HG02852 (cell line): ENCODE data around the gene CEP41.

ENCODE experiments used
- ATAC-seq: cut with Tn5 transposase; IDR thresholded peaks from one replicate; pipeline ENCODE4 v1.9.1; 2021; ENCODE audit warnings: mild to moderate bottlenecking, moderate library complexity; ENCODE audit not compliant: unreplicated experiment

The CEP41 gene

DNA sequence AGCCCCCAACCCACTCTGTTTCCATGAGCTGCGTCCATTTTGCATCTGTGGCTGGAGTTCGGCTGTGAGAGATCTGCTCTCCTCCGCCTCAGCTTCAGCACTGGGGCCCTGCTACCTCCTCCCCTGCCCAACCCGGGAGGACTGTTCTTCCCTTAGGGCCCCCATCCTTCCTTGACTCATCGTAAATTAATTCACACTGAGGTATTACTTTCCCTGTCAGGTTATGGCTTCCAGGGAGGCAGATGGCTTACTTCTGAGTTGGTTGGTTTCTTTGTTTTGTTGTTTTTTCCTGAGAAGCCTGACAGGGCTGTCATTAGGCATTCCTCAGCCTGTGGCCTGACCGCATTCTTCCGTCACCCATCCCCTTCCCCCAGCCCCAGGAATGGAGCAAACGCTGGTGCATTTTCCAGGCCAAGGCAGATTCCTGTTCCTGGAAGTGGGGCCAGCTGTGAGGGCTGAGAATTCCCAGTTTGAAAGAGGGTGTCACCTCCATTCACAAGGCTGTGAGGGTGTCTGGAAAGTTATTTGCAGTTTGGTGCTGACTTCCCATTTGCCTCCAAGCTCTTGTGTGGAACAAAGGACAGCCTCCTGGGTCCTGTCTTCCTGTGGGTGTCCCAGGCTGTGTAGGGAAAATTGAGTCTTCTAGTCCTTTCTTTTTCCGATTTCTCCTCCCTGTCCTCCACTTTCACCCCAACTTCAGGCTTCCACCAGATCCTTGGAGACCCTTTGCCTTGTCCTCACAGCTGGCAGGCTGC lies 84.5 kb downstream of the CEP41 start:
- no peak for ATAC-seq

- no peak for ATAC-seq
Observed at GRCh38 chr7:130353196-130353595, 87.6 kb downstream of the CEP41 start.

DNA sequence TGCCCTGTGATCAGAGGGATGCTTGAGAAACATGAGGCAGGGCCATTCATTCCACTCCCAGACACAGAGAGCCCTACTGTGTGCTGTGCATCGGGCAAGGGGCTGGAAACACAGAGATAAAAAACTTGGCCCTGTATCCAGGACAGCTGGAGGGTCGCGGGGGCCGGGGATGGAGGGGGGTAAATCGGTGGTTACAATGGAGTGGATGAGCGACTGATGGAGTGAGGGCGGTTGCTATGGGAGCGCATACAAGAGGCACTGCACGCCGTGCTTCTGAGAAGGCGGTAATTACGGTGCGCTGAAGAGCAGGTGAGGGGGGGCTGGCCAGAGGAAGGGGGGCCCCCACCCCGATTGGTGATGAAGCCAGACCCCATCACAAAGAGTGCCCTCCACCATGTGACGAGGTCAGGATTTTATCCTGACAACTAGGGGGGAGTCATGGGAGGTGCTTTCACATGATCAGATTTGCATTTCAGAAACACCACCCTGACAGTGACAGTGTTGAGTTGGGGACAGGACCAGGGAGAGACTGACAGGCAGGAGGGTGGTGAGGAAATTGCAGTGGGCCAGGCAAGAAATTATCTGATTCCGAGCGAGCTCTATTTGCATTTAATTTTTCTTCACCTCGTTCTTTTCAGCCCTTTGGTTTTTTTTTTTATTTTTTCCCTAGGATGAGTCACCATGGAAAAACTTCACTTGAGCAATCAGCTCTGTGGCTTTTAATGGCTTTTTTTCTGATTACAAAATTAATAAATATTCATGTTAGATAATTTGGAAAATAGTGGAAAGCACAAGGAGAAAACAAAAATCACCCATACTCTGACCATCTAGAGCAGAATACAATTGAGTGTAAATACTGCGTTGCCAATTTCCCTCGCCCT lies 88.4 kb downstream of the CEP41 start:
- ATAC-seq: no peak

- no peak for ATAC-seq
Observed at GRCh38 chr7:130351791-130352090, 89.1 kb downstream of the CEP41 start.

DNA sequence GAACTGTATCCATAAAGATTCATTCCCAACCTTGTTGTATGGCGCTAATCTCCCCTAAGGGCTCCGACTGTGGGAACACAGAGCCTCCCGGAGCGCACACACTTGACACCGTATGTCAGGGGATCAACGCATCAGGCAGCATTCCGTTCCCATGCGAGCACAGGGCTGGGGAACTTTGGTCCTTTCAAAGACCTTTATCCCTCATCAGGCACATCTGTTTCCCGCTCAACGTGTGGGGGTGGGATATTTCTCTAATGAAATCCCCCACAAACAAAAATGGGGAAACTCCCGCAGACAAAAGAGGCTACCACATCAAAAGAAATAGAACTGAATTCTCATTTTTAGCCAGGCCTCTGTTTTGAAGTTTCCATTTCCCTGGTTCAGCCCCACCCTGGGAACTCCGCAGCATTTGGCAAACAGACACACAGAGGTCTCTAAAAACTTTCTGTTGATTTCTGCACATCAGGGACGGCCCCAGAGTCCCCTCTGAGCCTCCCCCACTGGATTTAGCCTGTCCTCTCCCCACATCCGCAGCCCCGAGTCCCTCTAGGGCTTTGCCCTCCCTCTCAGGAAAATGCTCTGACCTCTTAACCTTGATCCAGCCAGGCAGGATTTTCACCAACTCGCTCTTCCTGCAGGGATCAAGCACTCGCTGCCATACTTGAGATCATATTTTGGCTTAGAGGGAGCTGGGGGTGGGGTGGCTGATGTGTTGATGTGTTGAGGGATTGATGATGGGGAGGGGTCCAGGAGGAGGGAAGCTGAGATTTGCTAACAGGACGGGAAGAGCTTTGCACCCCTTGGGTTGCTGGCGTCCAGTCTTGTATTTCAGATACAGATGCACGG lies 89.6 kb downstream of the CEP41 start:
- ATAC-seq: peak; percentile 61

DNA sequence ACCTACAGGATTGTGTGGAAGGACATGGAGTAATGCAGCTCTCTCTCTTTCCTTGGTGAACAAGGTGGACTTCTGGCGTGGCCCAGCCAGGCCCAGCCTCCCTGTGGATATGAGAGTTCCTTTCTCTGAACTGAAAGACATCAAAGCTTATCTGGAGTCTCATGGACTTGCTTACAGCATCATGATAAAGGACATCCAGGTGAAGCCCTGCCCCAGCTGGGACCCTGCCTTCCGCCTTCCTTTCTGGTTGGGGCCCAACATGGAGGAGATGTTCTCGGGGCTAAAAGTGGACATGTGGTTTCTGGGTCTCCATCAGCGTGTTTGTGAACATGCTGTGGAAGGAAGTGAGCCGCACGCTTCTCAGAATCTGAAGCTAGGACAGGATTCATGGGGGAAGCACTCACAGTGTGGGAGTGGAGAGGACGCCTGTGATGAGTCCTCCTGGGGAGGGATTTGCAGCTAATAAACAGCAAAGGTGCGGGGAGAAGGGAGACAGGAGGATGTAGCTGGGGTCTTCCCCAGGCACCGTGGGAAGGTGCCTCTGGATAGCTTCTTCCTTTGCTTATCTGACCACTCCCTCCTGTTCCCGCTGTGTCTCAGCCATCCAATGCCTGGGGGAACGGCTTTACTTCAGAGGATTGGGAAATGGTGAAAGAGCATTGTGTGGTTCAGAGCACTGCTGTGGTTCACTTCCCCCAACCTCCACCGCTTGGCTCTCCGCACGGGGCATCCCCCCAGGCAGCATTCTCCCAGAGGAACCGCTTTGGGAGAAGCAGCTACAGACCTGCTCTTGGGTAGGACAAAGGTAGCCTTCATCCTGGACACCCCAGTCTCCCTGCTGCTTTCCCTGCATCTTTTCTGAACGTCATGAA lies 90.7 kb downstream of the CEP41 start:
- ATAC-seq: no peak

- ATAC-seq: no peak
Observed at GRCh38 chr7:130346941-130347340, 93.9 kb downstream of the CEP41 start.

- no peak for ATAC-seq
Observed at GRCh38 chr7:130346177-130346905, 94.5 kb downstream of the CEP41 start.

GRCh38 chr7:130345725-130346124 lies 95.1 kb downstream of the CEP41 start:
- ATAC-seq: no peak

DNA sequence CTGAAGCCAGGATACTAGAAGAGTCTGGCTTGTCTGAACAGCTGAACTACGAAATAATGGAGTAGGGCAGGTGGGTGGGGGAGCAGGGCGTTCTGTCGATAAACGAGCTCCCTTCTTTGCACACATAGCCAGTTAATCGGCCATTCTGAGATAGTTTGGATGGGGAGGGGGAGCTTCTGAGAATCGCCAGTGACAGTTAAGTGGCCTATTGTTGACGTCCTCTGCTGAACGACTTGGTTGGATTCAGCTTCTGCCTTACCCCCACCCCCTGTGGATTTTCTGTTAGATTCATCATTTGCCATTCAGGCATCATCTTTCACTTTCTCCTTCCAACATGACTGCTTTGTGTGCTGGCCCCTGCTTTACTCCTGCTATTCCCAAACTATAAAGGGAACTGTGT lies 95.7 kb downstream of the CEP41 start:
- no peak for ATAC-seq

- no peak for ATAC-seq
Observed at GRCh38 chr7:130344271-130344866, 96.4 kb downstream of the CEP41 start, which contains the start of gene CPA5. Gene CPA5 (plus strand): TSS chr7:130344816. CDS start chr7:130346486, 1,670 bp downstream.
